ENCODE results near the gene COX10.
"Not testable (repeated sequence)": the region's sequence is repeated elsewhere in the genome, so short reads cannot be mapped to it uniquely, and the experiment has no call there.

Gene COX10

GRCh38 chr17:14123619-14124278, 54.4 kb downstream of the COX10 start:
- no peak for DNase-seq (ENCODE audit: low read depth)

- no peak for DNase-seq (ENCODE audit: low read depth)
Observed at GRCh38 chr17:14124854-14125253, 55.5 kb downstream of the COX10 start.

GRCh38 chr17:14125518-14126137, 56.3 kb downstream of the COX10 start:
- no peak for DNase-seq (ENCODE audit: low read depth)

- no peak for DNase-seq (ENCODE audit: low read depth)
Observed at GRCh38 chr17:14133104-14133503, 63.8 kb downstream of the COX10 start.

GRCh38 chr17:14134456-14134855, 65.2 kb downstream of the COX10 start:
- no peak for DNase-seq (ENCODE audit: low read depth)

- DNase-seq (ENCODE audit: low read depth) = no peak
Observed at GRCh38 chr17:14135906-14136590, 66.7 kb downstream of the COX10 start.

GRCh38 chr17:14138649-14139048, 69.3 kb downstream of the COX10 start:
- no peak for DNase-seq (ENCODE audit: low read depth)

- no peak for DNase-seq (ENCODE audit: low read depth)
Observed at GRCh38 chr17:14143688-14144087, 74.4 kb downstream of the COX10 start.

- DNase-seq (ENCODE audit: low read depth) = no peak
Observed at GRCh38 chr17:14144508-14144907, 75.2 kb downstream of the COX10 start.

- no peak for DNase-seq (ENCODE audit: low read depth)
Observed at GRCh38 chr17:14149751-14150150, 80.4 kb downstream of the COX10 start.

- DNase-seq (ENCODE audit: low read depth) = no peak
Observed at GRCh38 chr17:14150619-14151018, 81.3 kb downstream of the COX10 start.

- no peak for DNase-seq (ENCODE audit: low read depth)
Observed at GRCh38 chr17:14152721-14153120, 83.4 kb downstream of the COX10 start.

GRCh38 chr17:14153374-14153773, 84.1 kb downstream of the COX10 start:
- DNase-seq (ENCODE audit: low read depth) = no peak

- DNase-seq (ENCODE audit: low read depth) = no peak
Observed at GRCh38 chr17:14156689-14157088, 87.4 kb downstream of the COX10 start.

GRCh38 chr17:14157822-14158221, 88.5 kb downstream of the COX10 start:
- DNase-seq (ENCODE audit: low read depth) = no peak

- no peak for DNase-seq (ENCODE audit: low read depth)
Observed at GRCh38 chr17:14158707-14159106, 89.4 kb downstream of the COX10 start.

GRCh38 chr17:14161419-14161818, 92.1 kb downstream of the COX10 start:
- DNase-seq (ENCODE audit: low read depth) = no peak

- DNase-seq (ENCODE audit: low read depth) = no peak
Observed at GRCh38 chr17:14165616-14166015, 96.3 kb downstream of the COX10 start.

- DNase-seq (ENCODE audit: low read depth) = not testable (repeated sequence)
Observed at GRCh38 chr17:14167831-14168230, 98.5 kb downstream of the COX10 start.

- DNase-seq (ENCODE audit: low read depth) = no peak
Observed at GRCh38 chr17:14168582-14168981, 99.3 kb downstream of the COX10 start.

GRCh38 chr17:14169287-14169686, 100.0 kb downstream of the COX10 start:
- no peak for DNase-seq (ENCODE audit: low read depth)

- DNase-seq (ENCODE audit: low read depth) = no peak
Observed at GRCh38 chr17:14169901-14170300, 100.6 kb downstream of the COX10 start.

GRCh38 chr17:14176989-14177388, 107.7 kb downstream of the COX10 start:
- DNase-seq (ENCODE audit: low read depth) = not testable (repeated sequence)
